Mesendoderm (in vitro differentiated cells): Measurements from ENCODE around the gene SLC4A4.

Experiments used
- DNase-seq: peaks from one replicate; pipeline ENCODE4 v3.0.0; 2013
- H2AK5ac ChIP-seq: 2 replicates; pipeline ENCODE4 v1.6.1; 2013; ENCODE audit warnings: low read length, inconsistent platforms
- H2BK120ac ChIP-seq: 2 replicates; pipeline ENCODE4 v1.6.1; 2013; ENCODE audit warnings: low read depth, mild to moderate bottlenecking, low read length, moderate library complexity, mixed read lengths
- H2BK15ac ChIP-seq: replicated peaks from 2 replicates; pipeline ENCODE4 v1.6.1; 2013; ENCODE audit warnings: low read depth, mild to moderate bottlenecking, moderate library complexity
- H2BK5ac ChIP-seq: 2 replicates; pipeline ENCODE4 v1.6.1; 2013; ENCODE audit warnings: low read length, inconsistent platforms
- H3K18ac ChIP-seq: 2 replicates; pipeline ENCODE4 v1.6.1; 2013; ENCODE audit warnings: mild to moderate bottlenecking, low read length, mixed read lengths
- H3K23ac ChIP-seq: one replicate; pipeline ENCODE4 v1.6.1; 2013; ENCODE audit warnings: low read length
- H3K27ac ChIP-seq: 2 replicates; pipeline ENCODE4 v1.5.1; 2013; ENCODE audit warnings: low read depth, mild to moderate bottlenecking, inconsistent platforms, low read length, moderate library complexity
- H3K27me3 ChIP-seq: 2 replicates; pipeline ENCODE4 v1.6.1; 2013; ENCODE audit warnings: low read length, control low read depth, mild to moderate bottlenecking, inconsistent platforms; ENCODE audit not compliant: insufficient read depth, poor library complexity
- H3K36me3 ChIP-seq: 2 replicates; pipeline ENCODE4 v1.6.1; 2013; ENCODE audit warnings: low read length, inconsistent platforms; ENCODE audit not compliant: control insufficient read depth, insufficient read depth
- H3K4ac ChIP-seq: one replicate; pipeline ENCODE4 v1.6.1; 2013; ENCODE audit warnings: low read depth, mild to moderate bottlenecking, low read length, moderate library complexity
- H3K4me1 ChIP-seq: 2 replicates; pipeline ENCODE4 v1.6.1; 2013; ENCODE audit warnings: low read depth, low read length, inconsistent platforms; ENCODE audit not compliant: control insufficient read depth
- H3K4me2 ChIP-seq: 2 replicates; pipeline ENCODE4 v1.6.1; 2013; ENCODE audit warnings: low read length
- H3K4me3 ChIP-seq: 2 replicates; pipeline ENCODE4 v1.5.1; 2013; ENCODE audit warnings: mild to moderate bottlenecking, low read length
- H3K56ac ChIP-seq: one replicate; pipeline ENCODE4 v1.6.1; 2013; ENCODE audit warnings: low read length
- H3K79me1 ChIP-seq: 2 replicates; pipeline ENCODE4 v1.6.1; 2013; ENCODE audit warnings: low read length, inconsistent platforms
- H3K79me2 ChIP-seq: 2 replicates; pipeline ENCODE4 v1.6.1; 2013; ENCODE audit warnings: mild to moderate bottlenecking, low read length; ENCODE audit not compliant: control insufficient read depth, insufficient read depth
- H3K9ac ChIP-seq: 2 replicates; pipeline ENCODE4 v1.6.1; 2013; ENCODE audit warnings: low read length, inconsistent platforms
- H4K5ac ChIP-seq: one replicate; pipeline ENCODE4 v1.6.1; 2013; ENCODE audit warnings: low read length
- H4K8ac ChIP-seq: one replicate; pipeline ENCODE4 v1.6.1; 2013; ENCODE audit warnings: low read depth, mild to moderate bottlenecking, control low read depth, low read length, moderate library complexity
- WGBS: extraction: QIAGEN DNeasy Blood & Tissue Kit; methylation state at CpG from one replicate; pipeline ENCODE4 v1.1.7; 2013; ENCODE audit warnings: low lambda C conversion rate, missing lambda C conversion rate; ENCODE audit not compliant: insufficient coverage; ENCODE audit errors: extremely low coverage; 5-methylcytosine and 5-hydroxymethylcytosine counted together

SLC4A4 gene

GRCh38 chr4:71383984-71384383 is 45.2 kb downstream of the SLC4A4 start:
- Histone ChIP-seq H2BK15ac (no peak overlapping the region), H3K79me2 (no peaks in the 10 kb centered on the region), H3K4me1 (no peaks in the 10 kb centered on the region), H3K4me3 (no peak overlapping the region), H3K18ac (no peak overlapping the region), H3K27me3 (no peaks in the 10 kb centered on the region), H2BK5ac (no peak overlapping the region), H2BK120ac (no peak overlapping the region), H3K27ac (no peak overlapping the region), H4K8ac (no peak overlapping the region), H3K4ac (no peak overlapping the region), H2AK5ac (no peak overlapping the region), H3K56ac (no peak overlapping the region), H3K23ac (no peak overlapping the region), H4K5ac (no peak overlapping the region), H3K36me3 (no peaks in the 10 kb centered on the region), H3K4me2 (no peak overlapping the region), H3K9ac (no peak overlapping the region), H3K79me1 (no peaks in the 10 kb centered on the region)
- no peak for DNase-seq
- WGBS: no CpG with 5 or more reads among the region's 1 CpG

- H2AK5ac ChIP-seq: no peak overlapping the region
- H3K18ac ChIP-seq: no peak overlapping the region
- DNase-seq: peak; percentile 71
- no peak overlapping the region for H3K27ac ChIP-seq
- H3K27me3 ChIP-seq: no peaks in the 10 kb centered on the region
- H3K79me2 ChIP-seq: no peaks in the 10 kb centered on the region
- no peak overlapping the region for H3K23ac ChIP-seq
- no peaks in the 10 kb centered on the region for H3K79me1 ChIP-seq
- H2BK5ac ChIP-seq: no peak overlapping the region
- no peaks in the 10 kb centered on the region for H3K36me3 ChIP-seq
- no peak overlapping the region for H3K9ac ChIP-seq
- H3K4ac ChIP-seq: no peak overlapping the region
- H3K4me2 ChIP-seq: no peak overlapping the region
- no peak overlapping the region for H3K4me3 ChIP-seq
- H4K5ac ChIP-seq: no peak overlapping the region
- no CpG with 5 or more reads among the region's 2 CpGs for WGBS
- H4K8ac ChIP-seq: no peak overlapping the region
- H3K56ac ChIP-seq: no peak overlapping the region
- no peak overlapping the region for H2BK120ac ChIP-seq
- no peak overlapping the region for H2BK15ac ChIP-seq
- H3K4me1 ChIP-seq: no peaks in the 10 kb centered on the region
These were observed 50.5 kb downstream of the SLC4A4 start for GRCh38 chr4:71389149-71389827.

GRCh38 chr4:71392109-71392508 is 53.3 kb downstream of the SLC4A4 start:
- Histone ChIP-seq H2BK15ac (no peak overlapping the region), H3K56ac (no peak overlapping the region), H2AK5ac (no peak overlapping the region), H4K8ac (no peak overlapping the region), H3K9ac (no peak overlapping the region), H3K79me1 (no peaks in the 10 kb centered on the region), H3K27me3 (no peaks in the 10 kb centered on the region), H3K4ac (no peak overlapping the region), H3K4me2 (no peak overlapping the region), H3K79me2 (no peaks in the 10 kb centered on the region), H3K27ac (no peak overlapping the region), H3K4me1 (no peaks in the 10 kb centered on the region), H3K18ac (no peak overlapping the region), H3K4me3 (no peak overlapping the region), H4K5ac (no peak overlapping the region), H2BK120ac (no peak overlapping the region), H3K36me3 (no peaks in the 10 kb centered on the region), H2BK5ac (no peak overlapping the region), H3K23ac (no peak overlapping the region)
- WGBS: no CpG with 5 or more reads among the region's 3 CpGs
- DNase-seq: no peak

GRCh38 chr4:71396382-71396781 is 57.6 kb downstream of the SLC4A4 start:
- Histone ChIP-seq H3K4me3 (no peak overlapping the region), H3K9ac (no peak overlapping the region), H3K4me1 (no peaks in the 10 kb centered on the region), H2BK5ac (no peak overlapping the region), H4K8ac (no peak overlapping the region), H3K4ac (no peak overlapping the region), H3K79me2 (no peaks in the 10 kb centered on the region), H2BK15ac (no peak overlapping the region), H3K23ac (no peak overlapping the region), H3K56ac (no peak overlapping the region), H3K4me2 (no peak overlapping the region), H3K79me1 (no peaks in the 10 kb centered on the region), H2BK120ac (no peak overlapping the region), H2AK5ac (no peak overlapping the region), H3K27ac (no peak overlapping the region), H3K36me3 (no peaks in the 10 kb centered on the region), H3K18ac (no peak overlapping the region), H4K5ac (no peak overlapping the region), H3K27me3 (no peaks in the 10 kb centered on the region)
- no CpG with 5 or more reads among the region's 1 CpG for WGBS
- DNase-seq: no peak

- Histone ChIP-seq H3K79me2 (no peaks in the 10 kb centered on the region), H4K8ac (no peak overlapping the region), H3K4me2 (no peak overlapping the region), H3K79me1 (no peaks in the 10 kb centered on the region), H3K36me3 (no peaks in the 10 kb centered on the region), H3K56ac (no peak overlapping the region), H2BK120ac (no peak overlapping the region), H3K9ac (no peak overlapping the region), H3K18ac (no peak overlapping the region), H3K23ac (no peak overlapping the region), H3K4me1 (no peaks in the 10 kb centered on the region), H4K5ac (no peak overlapping the region), H2BK15ac (no peak overlapping the region), H2AK5ac (no peak overlapping the region), H3K4ac (no peak overlapping the region), H3K27ac (no peak overlapping the region), H2BK5ac (no peak overlapping the region), H3K27me3 (no peaks in the 10 kb centered on the region), H3K4me3 (no peak overlapping the region)
- DNase-seq: no peak
These were observed 62.0 kb downstream of the SLC4A4 start for GRCh38 chr4:71400810-71401209.

GRCh38 chr4:71402616-71403015 is 63.8 kb downstream of the SLC4A4 start:
- Histone ChIP-seq H3K18ac (no peak overlapping the region), H3K23ac (no peak overlapping the region), H4K8ac (no peak overlapping the region), H3K4me3 (no peak overlapping the region), H2BK15ac (no peak overlapping the region), H3K79me2 (no peaks in the 10 kb centered on the region), H3K27ac (no peak overlapping the region), H3K4me1 (no peaks in the 10 kb centered on the region), H3K56ac (no peak overlapping the region), H3K4me2 (no peak overlapping the region), H3K4ac (no peak overlapping the region), H3K9ac (no peak overlapping the region), H3K79me1 (no peaks in the 10 kb centered on the region), H4K5ac (no peak overlapping the region), H2AK5ac (no peak overlapping the region), H2BK120ac (no peak overlapping the region), H3K27me3 (no peaks in the 10 kb centered on the region), H3K36me3 (no peaks in the 10 kb centered on the region), H2BK5ac (no peak overlapping the region)
- no peak for DNase-seq
